Hematopoietic multipotent progenitor cell treated with erythropoietin and hydrocortisone succinate and interleukin-3 and kit ligand, for 4 days (in vitro differentiated cells): ENCODE measurements around the gene PHEX.
"Not testable (repeated sequence)": the region's sequence is repeated elsewhere in the genome, so short reads cannot be mapped to it uniquely, and the experiment has no call there.

Experiments
- DNase-seq: peaks from one replicate; pipeline ENCODE4 v3.0.0-alpha.2; 2015

Gene PHEX

GRCh38 chrX:22272613-22273012, 240.5 kb downstream of the PHEX start, which contains the start of gene CBLL2:
Gene CBLL2, plus strand, starts transcription at chrX:22272913. Its CDS starts 79 bp downstream, at chrX:22272992.
- DNase-seq: no peak

GRCh38 chrX:22273714-22274317, 241.7 kb downstream of the PHEX start:
- no peak for DNase-seq

GRCh38 chrX:22276781-22277180, 244.7 kb downstream of the PHEX start:
- no peak for DNase-seq

- DNase-seq: no peak
These were observed 246.2 kb downstream of the PHEX start for GRCh38 chrX:22278375-22278774.

- not testable (repeated sequence) for DNase-seq
These were observed 257.1 kb downstream of the PHEX start for GRCh38 chrX:22289209-22289608.

- DNase-seq: no peak
These were observed 264.7 kb downstream of the PHEX start for GRCh38 chrX:22296871-22297270.

- no peak for DNase-seq
These were observed 268.0 kb downstream of the PHEX start for GRCh38 chrX:22300130-22300529.
